Neural crest cell (in vitro differentiated cells): ENCODE measurements around the gene TTLL6. TPM values are rescaled to one million over a fixed set of nuclear protein-coding genes. Genes with fewer than 3 reads are reported as not detected.

Experiments
- DNase-seq: peaks from one replicate; pipeline ENCODE4 v3.0.0; 2021; ENCODE audit warnings: low read depth, mixed read lengths, low spot score
- H3K27ac Mint-ChIP-seq: one replicate; pipeline ENCODE4 v1.8.0; 2021; ENCODE audit warnings: mild to moderate bottlenecking, mixed read lengths; ENCODE audit not compliant: unreplicated experiment
- H3K27me3 Mint-ChIP-seq: 2 replicates; pipeline ENCODE4 v1.8.0; 2021; ENCODE audit warnings: low read depth, mild to moderate bottlenecking, mixed read lengths
- H3K36me3 Mint-ChIP-seq: 2 replicates; pipeline ENCODE4 v1.8.0; 2021; ENCODE audit warnings: low read depth, mild to moderate bottlenecking, mixed read lengths
- H3K4me1 Mint-ChIP-seq: 2 replicates; pipeline ENCODE4 v1.8.0; 2021; ENCODE audit warnings: mixed read lengths
- H3K4me3 Mint-ChIP-seq: one replicate; pipeline ENCODE4 v1.8.0; 2021; ENCODE audit warnings: mild to moderate bottlenecking, mixed read lengths
- H3K9me3 Mint-ChIP-seq: 2 replicates; pipeline ENCODE4 v1.8.0; 2021; ENCODE audit warnings: mixed read lengths
- total RNA-seq: library from RNA; stranded (reverse); gene quantifications from 2 replicates; pipeline ENCODE4 v1.2.1, GENCODE V29; 2021
- TF ChIP-seq, protein P1 (sequence below): fragments of 200-600 bp; sonication (generic); conservative IDR thresholded peaks from 2 replicates; pipeline ENCODE4 v1.5.0; 2021; ENCODE audit warnings: antibody characterized with exemption, mild to moderate bottlenecking

Gene TTLL6
- total RNA-seq, 1 donor from 2014 or later: 0.65 TPM

DNA sequence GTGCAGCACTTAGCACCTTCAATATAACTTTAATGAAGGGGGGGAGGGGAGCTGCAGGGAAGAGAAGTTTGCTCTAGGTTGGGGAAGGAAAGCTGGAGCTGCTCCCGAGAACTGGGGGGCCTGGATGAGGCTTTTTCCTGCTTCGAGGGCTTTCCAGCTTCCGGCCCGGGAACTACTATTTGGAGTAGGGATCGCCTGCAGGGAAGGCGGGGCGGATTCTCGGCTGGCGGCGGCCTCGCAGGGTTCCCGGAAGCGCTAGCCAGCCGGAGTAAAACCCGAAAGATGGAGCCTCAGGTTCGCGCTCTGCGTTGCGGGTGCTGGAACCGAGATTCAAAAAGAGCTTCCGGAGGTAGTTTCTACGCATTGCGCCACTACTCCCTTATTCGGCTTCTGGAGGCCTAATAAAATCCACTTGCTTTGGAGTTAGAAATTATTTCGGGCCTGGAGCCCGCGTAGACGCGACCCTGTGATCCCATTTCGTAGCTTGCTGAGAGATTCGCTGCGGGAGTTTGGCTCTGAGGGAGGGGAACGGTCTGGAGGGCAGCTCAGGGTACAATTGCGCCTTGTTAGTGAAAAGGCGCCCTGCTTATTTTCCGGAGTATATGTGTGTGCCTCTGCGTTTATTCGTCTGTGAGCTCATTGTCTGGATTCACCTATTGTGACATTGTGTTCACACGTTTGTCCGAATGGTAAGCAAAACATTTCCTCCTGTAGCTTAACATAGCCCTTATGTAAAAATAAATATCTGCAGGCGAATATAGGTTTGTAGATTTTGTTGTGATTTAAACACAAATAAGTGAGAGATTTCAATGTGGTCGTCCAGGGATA is 93.4 kb downstream of the TTLL6 start:
- Mint-ChIP-seq H3K27ac (no peak overlapping the region), H3K36me3 (no peaks in the 10 kb centered on the region), H3K4me1 (peaks cover 14% of the 10 kb centered on the region), H3K27me3 (peaks cover 100% of the 10 kb centered on the region), H3K9me3 (no peaks in the 10 kb centered on the region), H3K4me3 (peak overlapping the region; percentile 4)
- no peak for DNase-seq
- TF ChIP-seq, protein P1, sequence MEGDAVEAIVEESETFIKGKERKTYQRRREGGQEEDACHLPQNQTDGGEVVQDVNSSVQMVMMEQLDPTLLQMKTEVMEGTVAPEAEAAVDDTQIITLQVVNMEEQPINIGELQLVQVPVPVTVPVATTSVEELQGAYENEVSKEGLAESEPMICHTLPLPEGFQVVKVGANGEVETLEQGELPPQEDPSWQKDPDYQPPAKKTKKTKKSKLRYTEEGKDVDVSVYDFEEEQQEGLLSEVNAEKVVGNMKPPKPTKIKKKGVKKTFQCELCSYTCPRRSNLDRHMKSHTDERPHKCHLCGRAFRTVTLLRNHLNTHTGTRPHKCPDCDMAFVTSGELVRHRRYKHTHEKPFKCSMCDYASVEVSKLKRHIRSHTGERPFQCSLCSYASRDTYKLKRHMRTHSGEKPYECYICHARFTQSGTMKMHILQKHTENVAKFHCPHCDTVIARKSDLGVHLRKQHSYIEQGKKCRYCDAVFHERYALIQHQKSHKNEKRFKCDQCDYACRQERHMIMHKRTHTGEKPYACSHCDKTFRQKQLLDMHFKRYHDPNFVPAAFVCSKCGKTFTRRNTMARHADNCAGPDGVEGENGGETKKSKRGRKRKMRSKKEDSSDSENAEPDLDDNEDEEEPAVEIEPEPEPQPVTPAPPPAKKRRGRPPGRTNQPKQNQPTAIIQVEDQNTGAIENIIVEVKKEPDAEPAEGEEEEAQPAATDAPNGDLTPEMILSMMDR: no peak

- H3K9me3 Mint-ChIP-seq: no peaks in the 10 kb centered on the region
- TF ChIP-seq, protein P1: no peak
- peaks cover 100% of the 10 kb centered on the region for H3K27me3 Mint-ChIP-seq
Observed at GRCh38 chr17:48722915-48723422, 94.1 kb downstream of the TTLL6 start, which contains the start of gene PRAC2. Gene PRAC2, plus strand, starts transcription at chr17:48723185. Its CDS starts 1,226 bp downstream, at chr17:48724411.

GRCh38 chr17:48722201-48722907 is 94.7 kb downstream of the TTLL6 start, which contains the start of gene PRAC1:
Gene PRAC1, minus strand, starts transcription at chr17:48722518. Its CDS starts 126 bp downstream, at chr17:48722392.
- Mint-ChIP-seq H3K27me3 (peaks cover 100% of the 10 kb centered on the region), H3K9me3 (no peaks in the 10 kb centered on the region), H3K4me1 (peaks cover 18% of the 10 kb centered on the region), H3K4me3 (no peak within 1 kb of the TSS), H3K27ac (no peak within 1 kb of the TSS), H3K36me3 (no peaks in the 10 kb centered on the region)
- DNase-seq: no peak
- TF ChIP-seq, protein P1: no peak

More at GRCh38 chr17:48722915-48723422, 94.1 kb downstream of the TTLL6 start, which contains the start of gene PRAC2:
- no peaks in the 10 kb centered on the region for H3K36me3 Mint-ChIP-seq
- DNase-seq: no peak
- H3K27ac Mint-ChIP-seq: no peak within 1 kb of the TSS
- H3K4me1 Mint-ChIP-seq: peaks cover 18% of the 10 kb centered on the region
- H3K4me3 Mint-ChIP-seq: peak within 1 kb of the TSS; percentile 4

DNA sequence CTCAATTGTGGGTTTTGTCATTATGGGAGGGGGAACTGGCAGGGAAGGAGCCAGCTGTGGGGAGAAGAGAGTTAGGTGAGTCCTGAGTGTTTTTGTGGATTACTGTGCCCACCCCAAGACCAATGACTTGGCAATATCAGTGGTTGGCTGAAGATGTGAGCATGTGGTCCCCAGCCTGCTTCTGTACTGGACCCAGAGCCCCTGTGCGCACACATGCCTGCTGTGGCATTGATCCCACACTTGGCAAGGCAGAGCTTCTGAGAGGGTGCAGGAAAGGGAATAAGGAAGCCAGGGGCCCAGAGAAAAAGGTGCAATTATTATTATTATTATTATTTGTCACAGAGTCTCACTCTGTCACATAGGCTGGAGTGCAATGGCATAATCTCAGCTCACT is 96.0 kb downstream of the TTLL6 start:
- no peak overlapping the region for H3K27ac Mint-ChIP-seq
- peaks cover 18% of the 10 kb centered on the region for H3K4me1 Mint-ChIP-seq
- H3K4me3 Mint-ChIP-seq: peak overlapping the region; percentile 7

More for the DNA sequence above, 96.0 kb downstream of the TTLL6 start:
- Mint-ChIP-seq H3K9me3 (no peaks in the 10 kb centered on the region), H3K27me3 (peaks cover 100% of the 10 kb centered on the region), H3K36me3 (no peaks in the 10 kb centered on the region)
- DNase-seq: no peak
- TF ChIP-seq, protein P1: no peak
